Central memory CD8-positive, alpha-beta T cell (primary cell): ENCODE results near the gene PHOX2B.
"Not testable (repeated sequence)": the region's sequence is repeated elsewhere in the genome, so short reads cannot be mapped to it uniquely, and the experiment has no call there.

Source experiments
- ATAC-seq: fragments of 150-1000 bp; cut with Tn5 transposase; replicated peaks from 2 replicates; pipeline ENCODE4 v1.10.0; 2022; ENCODE audit warnings: mild to moderate bottlenecking, moderate FRiP score, moderate number of reproducible peaks; ENCODE audit not compliant: poor library complexity, severe bottlenecking; ENCODE audit errors: extremely low read depth
- DNase-seq, 2 donors: peaks; one replicate each; pipeline ENCODE4 v3.0.0; 2021; ENCODE audit warnings: low spot score in 2 of 2
- H3K27ac Mint-ChIP-seq: one replicate; pipeline ENCODE4 v1.8.0; 2022; ENCODE audit warnings: low read depth, mild to moderate bottlenecking, moderate library complexity, mixed read lengths
- H3K27me3 Mint-ChIP-seq: one replicate; pipeline ENCODE4 v1.8.0; 2022; ENCODE audit warnings: mixed read lengths
- H3K36me3 Mint-ChIP-seq: one replicate; pipeline ENCODE4 v1.8.0; 2022; ENCODE audit warnings: mild to moderate bottlenecking, moderate library complexity, mixed read lengths; ENCODE audit not compliant: insufficient read depth
- H3K4me1 Mint-ChIP-seq: one replicate; pipeline ENCODE4 v1.8.0; 2022; ENCODE audit warnings: mixed read lengths
- H3K4me3 Mint-ChIP-seq: one replicate; pipeline ENCODE4 v1.8.0; 2022; ENCODE audit warnings: mild to moderate bottlenecking, moderate library complexity, mixed read lengths
- H3K9me3 Mint-ChIP-seq: one replicate; pipeline ENCODE4 v1.8.0; 2022; ENCODE audit warnings: mixed read lengths

PHOX2B gene

GRCh38 chr4:41745292-41746024 lies 3.1 kb downstream of the PHOX2B start:
- Mint-ChIP-seq H3K4me1 (no peaks in the 10 kb centered on the region), H3K27ac (no peak overlapping the region), H3K9me3 (peaks cover 7% of the 10 kb centered on the region), H3K4me3 (no peak overlapping the region), H3K36me3 (no peaks in the 10 kb centered on the region), H3K27me3 (peaks cover 81% of the 10 kb centered on the region)
- no peak for DNase-seq
- ATAC-seq: no peak

GRCh38 chr4:41744572-41745291 lies 3.8 kb downstream of the PHOX2B start:
- H3K4me1 Mint-ChIP-seq: no peaks in the 10 kb centered on the region
- H3K27me3 Mint-ChIP-seq: peaks cover 78% of the 10 kb centered on the region
- ATAC-seq (no peak), DNase-seq (no peak)
- H3K36me3 Mint-ChIP-seq: no peaks in the 10 kb centered on the region
- H3K9me3 Mint-ChIP-seq: peaks cover 7% of the 10 kb centered on the region
- H3K4me3 Mint-ChIP-seq: no peak overlapping the region
- no peak overlapping the region for H3K27ac Mint-ChIP-seq

GRCh38 chr4:41741354-41741753 lies 7.2 kb downstream of the PHOX2B start:
- Mint-ChIP-seq H3K27ac (no peak overlapping the region), H3K27me3 (peaks cover 44% of the 10 kb centered on the region)

GRCh38 chr4:41737491-41737890 lies 11.0 kb downstream of the PHOX2B start:
- H3K36me3 Mint-ChIP-seq, H3K4me3 Mint-ChIP-seq, ATAC-seq, H3K4me1 Mint-ChIP-seq, H3K9me3 Mint-ChIP-seq, H3K27ac Mint-ChIP-seq, DNase-seq: not testable (repeated sequence)
- H3K27me3 Mint-ChIP-seq: peaks cover 18% of the 10 kb centered on the region

More at GRCh38 chr4:41741354-41741753, 7.2 kb downstream of the PHOX2B start:
- no peaks in the 10 kb centered on the region for H3K4me1 Mint-ChIP-seq
- no peak for DNase-seq
- no peaks in the 10 kb centered on the region for H3K36me3 Mint-ChIP-seq
- ATAC-seq: no peak
- H3K4me3 Mint-ChIP-seq: no peak overlapping the region
- peaks cover 7% of the 10 kb centered on the region for H3K9me3 Mint-ChIP-seq

GRCh38 chr4:41734371-41734770 lies 14.2 kb downstream of the PHOX2B start:
- ATAC-seq (no peak), DNase-seq (no peak)
- no peak overlapping the region for H3K27ac Mint-ChIP-seq

GRCh38 chr4:41731569-41732126 lies 16.9 kb downstream of the PHOX2B start:
- Mint-ChIP-seq H3K27me3 (no peaks in the 10 kb centered on the region), H3K4me3 (no peak overlapping the region), H3K27ac (no peak overlapping the region), H3K4me1 (no peaks in the 10 kb centered on the region), H3K9me3 (no peaks in the 10 kb centered on the region), H3K36me3 (no peaks in the 10 kb centered on the region)
- ATAC-seq (no peak), DNase-seq (no peak)

More at GRCh38 chr4:41734371-41734770, 14.2 kb downstream of the PHOX2B start:
- H3K27me3 Mint-ChIP-seq: no peaks in the 10 kb centered on the region
- H3K4me1 Mint-ChIP-seq: no peaks in the 10 kb centered on the region
- no peak overlapping the region for H3K4me3 Mint-ChIP-seq
- no peaks in the 10 kb centered on the region for H3K9me3 Mint-ChIP-seq
- H3K36me3 Mint-ChIP-seq: no peaks in the 10 kb centered on the region

- H3K4me3 Mint-ChIP-seq: no peak overlapping the region
- H3K9me3 Mint-ChIP-seq: peaks cover 8% of the 10 kb centered on the region
- ATAC-seq (no peak), DNase-seq (no peak)
- no peak overlapping the region for H3K27ac Mint-ChIP-seq
- no peaks in the 10 kb centered on the region for H3K36me3 Mint-ChIP-seq
- H3K27me3 Mint-ChIP-seq: no peaks in the 10 kb centered on the region
- H3K4me1 Mint-ChIP-seq: no peaks in the 10 kb centered on the region
These were observed 20.0 kb downstream of the PHOX2B start for GRCh38 chr4:41728573-41728913.

- peaks cover 8% of the 10 kb centered on the region for H3K9me3 Mint-ChIP-seq
- H3K27ac Mint-ChIP-seq: no peak overlapping the region
- no peak for DNase-seq
- H3K36me3 Mint-ChIP-seq: no peaks in the 10 kb centered on the region
- no peaks in the 10 kb centered on the region for H3K27me3 Mint-ChIP-seq
- no peaks in the 10 kb centered on the region for H3K4me1 Mint-ChIP-seq
- H3K4me3 Mint-ChIP-seq: no peak overlapping the region
- no peak for ATAC-seq
These were observed 20.5 kb downstream of the PHOX2B start for GRCh38 chr4:41727861-41728572.

GRCh38 chr4:41725254-41725653 lies 23.3 kb downstream of the PHOX2B start:
- H3K27ac Mint-ChIP-seq: no peak overlapping the region
- no peaks in the 10 kb centered on the region for H3K36me3 Mint-ChIP-seq
- ATAC-seq: no peak
- no peak for DNase-seq
- no peak overlapping the region for H3K4me3 Mint-ChIP-seq
- no peaks in the 10 kb centered on the region for H3K4me1 Mint-ChIP-seq
- H3K9me3 Mint-ChIP-seq: peaks cover 8% of the 10 kb centered on the region
- H3K27me3 Mint-ChIP-seq: peaks cover 3% of the 10 kb centered on the region

GRCh38 chr4:41723286-41723685 lies 25.2 kb downstream of the PHOX2B start:
- Mint-ChIP-seq H3K27me3 (peaks cover 11% of the 10 kb centered on the region), H3K9me3 (peaks cover 13% of the 10 kb centered on the region), H3K27ac (no peak overlapping the region), H3K36me3 (no peaks in the 10 kb centered on the region), H3K4me1 (no peaks in the 10 kb centered on the region), H3K4me3 (no peak overlapping the region)
- no peak for DNase-seq
- ATAC-seq: no peak

- DNase-seq (no peak), ATAC-seq (no peak)
- no peaks in the 10 kb centered on the region for H3K4me1 Mint-ChIP-seq
- no peaks in the 10 kb centered on the region for H3K36me3 Mint-ChIP-seq
- no peak overlapping the region for H3K27ac Mint-ChIP-seq
- H3K4me3 Mint-ChIP-seq: no peak overlapping the region
- H3K9me3 Mint-ChIP-seq: peaks cover 13% of the 10 kb centered on the region
- H3K27me3 Mint-ChIP-seq: peaks cover 11% of the 10 kb centered on the region
These were observed 26.3 kb downstream of the PHOX2B start for GRCh38 chr4:41722181-41722580.

- Mint-ChIP-seq H3K27me3 (peaks cover 11% of the 10 kb centered on the region), H3K36me3 (no peaks in the 10 kb centered on the region), H3K9me3 (peaks cover 6% of the 10 kb centered on the region), H3K27ac (no peak overlapping the region), H3K4me1 (no peaks in the 10 kb centered on the region), H3K4me3 (no peak overlapping the region)
- ATAC-seq: no peak
- no peak for DNase-seq
These were observed 29.1 kb downstream of the PHOX2B start for GRCh38 chr4:41719417-41719816.
